SKM-1 treated with dmso at 0.1 percent for 144 hours (cell line): Measurements from ENCODE around the gene IFT80.

Experiments used
- DNase-seq: peaks from one replicate; lab custom pipeline; 2025; ENCODE audit not compliant: unreplicated experiment; lab: John Stamatoyannopoulos, UW

Gene IFT80

DNA sequence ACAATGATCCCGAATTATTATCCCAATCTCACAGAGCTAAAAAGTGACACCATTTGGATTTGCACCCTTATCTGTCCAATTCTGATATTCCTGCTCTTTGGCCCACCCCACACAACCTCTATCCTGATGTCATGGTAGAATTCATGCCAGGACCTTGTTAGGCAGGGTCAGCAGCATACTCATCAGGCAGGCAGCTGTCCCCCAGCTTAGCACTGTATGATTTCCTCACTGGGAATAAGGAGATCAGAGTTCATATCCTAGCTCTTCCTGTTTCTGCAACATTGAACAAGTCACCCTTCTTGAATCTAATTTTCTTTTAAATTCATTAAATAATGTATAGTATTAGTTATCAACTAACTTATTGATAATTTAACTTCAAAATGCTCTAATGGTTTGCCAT lies 185.8 kb downstream of the IFT80 start:
- DNase-seq, result no peak

DNA sequence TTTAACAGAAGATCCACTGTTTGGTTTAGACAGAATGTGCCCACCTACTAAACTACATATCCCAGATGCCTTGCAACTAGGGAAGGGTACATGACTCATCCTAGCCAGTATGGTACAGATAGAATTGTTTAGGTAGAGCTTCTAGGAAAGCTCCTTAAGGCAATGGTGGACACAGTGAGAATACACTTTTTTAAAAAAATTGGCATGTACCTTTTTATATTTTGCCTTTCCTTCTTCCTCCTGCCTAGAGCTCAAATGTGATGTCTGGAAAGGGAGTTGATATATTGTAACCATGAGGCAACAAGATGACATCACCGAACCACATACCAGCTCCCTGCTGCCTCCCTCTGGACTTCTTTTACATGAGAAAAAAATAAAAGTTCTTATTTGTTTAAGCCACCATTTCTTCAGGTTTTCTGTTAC lies 188.2 kb downstream of the IFT80 start:
- peak; percentile 53 for DNase-seq

DNA sequence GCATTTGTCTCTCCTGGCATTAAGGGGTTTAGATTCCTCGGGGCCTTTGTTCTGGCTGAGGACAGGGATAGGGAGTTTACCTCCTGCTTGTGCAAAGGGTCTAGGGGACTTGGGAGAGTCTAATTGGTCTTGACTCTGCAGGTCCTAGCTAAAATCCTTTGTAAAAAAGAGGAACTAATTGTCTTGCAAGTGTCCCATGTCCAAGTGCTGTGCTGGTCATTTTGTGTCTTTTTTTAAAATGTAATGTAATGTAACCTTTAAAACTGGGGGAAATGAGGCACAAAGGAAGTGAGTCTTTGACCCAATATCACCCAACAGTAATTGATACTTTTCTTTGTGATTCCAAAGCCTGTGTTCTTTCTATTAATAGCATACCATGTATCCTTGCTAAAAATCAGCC lies 188.7 kb downstream of the IFT80 start:
- DNase-seq, result no peak
